Measurements from ENCODE around the gene S100G.

- TF ChIP-seq CTCF (IDR thresholded peaks at IDR 0.05) = no peak
- no peak for TF ChIP-seq POLR2A (IDR thresholded peaks at IDR 0.05)
Observed at GRCh38 chrX:16649858-16650257, at the start of gene S100G.

Measured in body of pancreas (tissue), 4 donors.